DND-41 (cell line): ENCODE data around the gene MALRD1.
"Not testable (repeated sequence)": the region's sequence is repeated elsewhere in the genome, so short reads cannot be mapped to it uniquely, and the experiment has no call there.

Experiments
- EZH2 ChIP-seq: IDR thresholded peaks from 3 replicates; pipeline ENCODE4 v1.6.1; 2012; ENCODE audit warnings: borderline replicate concordance, low read depth, mild to moderate bottlenecking, moderate library complexity, low read length, inconsistent platforms; ENCODE audit not compliant: severe bottlenecking
- TF ChIP-seq, protein P1 (sequence below): IDR thresholded peaks from 2 replicates; pipeline ENCODE4 v1.5.1; 2012; ENCODE audit warnings: borderline replicate concordance, low read length, moderate library complexity, mild to moderate bottlenecking; ENCODE audit not compliant: poor library complexity, severe bottlenecking; ENCODE audit errors: extremely low read depth

- TF ChIP-seq, protein P1, sequence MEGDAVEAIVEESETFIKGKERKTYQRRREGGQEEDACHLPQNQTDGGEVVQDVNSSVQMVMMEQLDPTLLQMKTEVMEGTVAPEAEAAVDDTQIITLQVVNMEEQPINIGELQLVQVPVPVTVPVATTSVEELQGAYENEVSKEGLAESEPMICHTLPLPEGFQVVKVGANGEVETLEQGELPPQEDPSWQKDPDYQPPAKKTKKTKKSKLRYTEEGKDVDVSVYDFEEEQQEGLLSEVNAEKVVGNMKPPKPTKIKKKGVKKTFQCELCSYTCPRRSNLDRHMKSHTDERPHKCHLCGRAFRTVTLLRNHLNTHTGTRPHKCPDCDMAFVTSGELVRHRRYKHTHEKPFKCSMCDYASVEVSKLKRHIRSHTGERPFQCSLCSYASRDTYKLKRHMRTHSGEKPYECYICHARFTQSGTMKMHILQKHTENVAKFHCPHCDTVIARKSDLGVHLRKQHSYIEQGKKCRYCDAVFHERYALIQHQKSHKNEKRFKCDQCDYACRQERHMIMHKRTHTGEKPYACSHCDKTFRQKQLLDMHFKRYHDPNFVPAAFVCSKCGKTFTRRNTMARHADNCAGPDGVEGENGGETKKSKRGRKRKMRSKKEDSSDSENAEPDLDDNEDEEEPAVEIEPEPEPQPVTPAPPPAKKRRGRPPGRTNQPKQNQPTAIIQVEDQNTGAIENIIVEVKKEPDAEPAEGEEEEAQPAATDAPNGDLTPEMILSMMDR = not testable (repeated sequence)
- not testable (repeated sequence) for TF ChIP-seq EZH2
Observed at GRCh38 chr10:19739232-19739631, 690.6 kb downstream of the MALRD1 start.
